GM18498 (cell line): ENCODE results near the gene HOXC4.
"Not testable (repeated sequence)": the region's sequence is repeated elsewhere in the genome, so short reads cannot be mapped to it uniquely, and the experiment has no call there.

Experiments used
- ATAC-seq: cut with Tn5 transposase; IDR thresholded peaks from one replicate; pipeline ENCODE4 v1.9.1; 2021; ENCODE audit warnings: mild to moderate bottlenecking, moderate library complexity; ENCODE audit not compliant: unreplicated experiment

HOXC4 gene

DNA sequence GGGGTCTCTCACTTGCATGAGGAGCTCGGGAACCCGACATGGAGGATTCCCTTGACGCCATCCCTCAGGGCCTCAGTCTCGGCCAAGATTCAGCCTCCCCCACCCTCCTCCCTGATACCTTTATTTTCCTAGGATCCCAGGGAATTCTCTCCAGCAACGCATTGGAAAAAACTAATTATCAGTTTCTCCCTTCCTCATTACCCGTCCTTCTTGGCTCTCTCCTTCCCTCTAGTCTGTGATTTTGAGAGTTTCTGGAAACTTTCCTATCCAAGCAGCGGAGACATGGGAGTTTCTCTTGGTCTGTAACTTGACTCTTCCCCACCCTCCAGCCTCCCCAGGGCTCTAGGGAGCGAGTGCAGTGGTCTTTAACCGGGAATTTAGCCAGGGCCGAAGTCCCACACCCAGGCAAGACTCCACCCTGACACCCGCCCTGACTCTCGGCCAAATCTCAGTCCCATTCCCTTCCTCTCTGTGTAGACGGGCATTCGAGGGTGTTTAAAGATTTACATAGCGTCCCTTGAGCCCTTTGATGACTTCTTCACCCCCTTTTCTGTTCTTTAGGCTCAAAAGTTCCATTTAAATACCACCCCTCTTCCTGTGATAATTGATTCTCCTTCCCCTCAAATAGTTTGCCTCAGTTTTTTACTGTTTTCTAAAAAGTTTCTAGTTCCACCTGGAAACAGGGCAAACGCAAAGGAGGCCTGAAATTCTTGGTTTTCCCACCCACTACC is 14.1 kb upstream of the HOXC4 start:
- ATAC-seq, result no peak

DNA sequence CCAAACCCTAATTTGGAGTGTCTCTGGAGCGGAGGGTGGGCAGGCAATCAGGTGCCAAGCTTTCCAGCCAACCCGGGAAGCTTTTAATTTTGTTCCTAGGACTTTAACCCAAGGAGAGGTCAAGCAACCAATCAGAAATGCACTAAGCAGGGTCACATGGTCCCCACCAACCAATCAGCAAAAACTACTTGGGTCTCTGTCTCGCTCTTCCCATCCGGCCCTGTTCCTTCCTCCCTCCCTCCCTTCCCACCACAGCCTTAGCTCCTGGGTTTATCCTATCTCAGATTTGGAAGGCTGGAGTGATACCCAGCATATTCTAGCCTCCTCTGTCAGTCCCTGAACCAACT is 13.5 kb upstream of the HOXC4 start:
- no peak for ATAC-seq

DNA sequence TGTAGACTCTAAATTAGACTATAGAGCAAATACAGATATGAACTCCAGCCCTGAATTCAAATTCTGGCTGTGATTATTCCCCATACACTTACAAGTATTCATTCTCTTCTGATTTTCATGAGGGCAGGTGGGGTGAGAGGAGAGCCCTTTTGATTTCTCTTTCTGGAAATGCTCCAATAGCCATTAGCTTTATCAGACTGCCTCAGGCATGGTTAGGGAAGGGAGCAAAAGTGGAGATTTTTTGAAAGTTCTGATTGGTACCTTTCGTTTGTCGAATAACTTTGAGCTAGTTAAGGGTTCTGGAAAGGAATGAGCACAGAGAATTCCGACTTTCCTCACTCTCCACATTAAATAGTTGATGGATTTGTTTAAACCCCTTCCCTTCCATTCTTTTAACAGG is 13.0 kb upstream of the HOXC4 start:
- ATAC-seq, result no peak

DNA sequence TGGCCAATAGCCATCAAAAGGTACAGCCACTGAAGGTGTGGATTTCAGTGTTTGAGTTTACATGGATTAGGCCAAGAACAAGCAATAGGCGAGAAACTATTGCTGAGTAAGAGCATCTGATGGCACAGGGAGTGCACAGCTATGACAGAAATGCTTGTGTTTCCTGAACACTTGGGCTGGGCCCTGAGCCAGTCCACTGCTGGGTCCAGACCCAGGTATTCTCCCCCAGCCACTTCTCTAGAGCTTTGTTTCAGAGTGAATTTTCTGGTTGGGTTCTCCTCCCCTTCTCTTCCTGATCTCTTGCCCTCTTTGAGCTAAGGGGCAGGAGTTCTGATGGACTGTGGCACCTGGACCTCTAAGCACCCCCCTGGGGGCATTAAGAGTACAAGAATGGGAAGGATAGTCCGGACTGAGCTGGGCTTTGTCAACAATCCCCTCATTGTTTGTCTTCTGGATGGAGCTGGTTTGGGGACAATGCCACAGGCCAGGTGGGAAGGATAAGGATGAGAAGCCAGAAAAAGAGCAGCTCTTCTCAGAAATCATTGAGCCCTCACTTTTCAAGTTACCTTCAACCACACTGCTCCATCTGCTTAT is 12.4 kb upstream of the HOXC4 start:
- no peak for ATAC-seq

DNA sequence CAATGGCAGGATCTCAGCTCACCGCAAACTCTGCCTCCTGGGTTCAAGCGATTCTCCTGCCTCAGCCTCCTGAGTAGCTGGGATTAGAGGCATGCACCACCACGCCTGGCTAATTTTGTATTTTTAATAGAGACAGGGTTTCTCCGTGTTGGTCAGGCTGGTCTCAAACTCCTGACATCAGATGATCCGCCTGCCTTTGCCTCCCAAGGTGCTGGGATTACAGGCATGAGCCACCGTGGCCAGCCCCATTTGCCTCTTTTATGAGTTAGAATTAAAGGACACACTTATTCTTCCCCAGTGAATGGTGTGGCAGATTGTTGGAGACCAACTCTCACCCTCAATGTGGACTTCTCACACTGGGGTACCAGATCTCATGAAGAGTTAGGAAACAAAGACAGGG is 11.6 kb upstream of the HOXC4 start:
- not testable (repeated sequence) for ATAC-seq

DNA sequence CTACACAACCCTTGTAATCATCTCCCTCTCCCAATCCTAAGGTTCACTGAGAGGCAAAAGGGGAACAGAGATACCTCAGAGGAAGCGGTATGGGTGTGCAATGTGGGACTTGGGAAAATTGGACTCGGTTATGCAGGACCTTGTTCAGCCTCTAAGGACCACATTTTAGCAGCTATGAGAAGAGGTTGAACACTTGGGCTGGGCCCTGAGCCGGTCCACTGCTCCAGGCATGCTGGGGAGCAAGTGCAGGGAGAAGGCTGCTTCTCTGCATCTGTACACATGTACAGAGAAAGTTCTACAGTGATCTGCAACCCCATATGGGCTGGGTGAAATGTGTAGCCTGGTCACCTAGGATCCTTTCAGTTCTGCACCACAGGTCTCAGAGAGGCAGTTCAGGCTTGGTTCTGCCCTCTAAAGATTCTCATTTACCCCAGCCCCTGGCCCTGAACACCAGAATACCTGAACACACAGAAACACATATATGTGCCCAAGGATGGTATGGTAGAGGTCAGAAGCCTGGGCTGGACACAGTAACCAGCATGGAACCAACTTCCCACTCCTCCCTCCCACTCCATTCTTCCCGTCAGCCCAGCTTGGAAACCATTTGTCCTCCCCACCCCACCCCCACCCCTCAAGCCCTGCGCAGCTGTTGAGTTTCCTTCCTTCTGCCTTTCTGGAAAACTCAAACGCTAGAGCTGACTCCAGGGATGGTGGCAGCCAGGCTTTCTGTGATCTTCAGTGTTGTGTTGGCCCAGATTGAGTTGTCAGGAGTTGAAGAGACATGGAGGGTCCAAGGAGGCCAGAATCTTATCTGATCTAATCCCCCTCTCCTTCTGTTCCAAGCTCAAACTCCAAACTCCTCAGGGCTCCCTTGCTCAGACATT is 10.4 kb upstream of the HOXC4 start:
- no peak for ATAC-seq

DNA sequence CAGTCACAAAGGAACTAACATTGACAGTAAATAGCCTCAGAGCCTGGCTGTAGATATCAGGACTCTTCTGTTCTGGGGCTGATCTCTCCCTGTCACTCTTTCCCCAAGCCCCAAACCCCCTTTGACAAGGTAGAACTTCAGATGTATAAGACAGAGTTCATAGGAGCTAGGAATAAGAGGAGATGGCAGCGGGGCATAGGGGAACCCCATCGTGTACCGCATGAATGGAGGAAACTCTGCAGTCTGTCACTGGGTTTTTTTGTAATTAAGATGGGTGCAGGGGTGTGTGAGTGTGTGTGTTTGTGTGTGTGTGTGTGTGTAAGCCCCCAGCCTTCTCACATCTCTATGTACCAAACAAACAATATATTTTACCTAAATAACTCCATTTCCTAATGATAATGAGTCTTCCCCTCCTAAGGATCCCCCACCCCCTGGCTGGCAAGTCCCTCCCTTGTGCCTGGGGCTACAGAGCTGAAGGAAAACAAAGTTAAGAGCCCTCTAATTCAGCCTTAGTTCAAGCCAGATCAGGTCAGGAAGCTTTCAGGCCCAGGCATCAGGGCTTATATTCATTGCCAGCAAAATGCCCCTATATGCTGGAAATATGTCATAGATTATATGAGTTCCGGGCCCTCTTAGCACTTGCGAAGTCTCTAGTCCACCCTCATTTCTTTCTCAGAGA is 9.1 kb upstream of the HOXC4 start:
- ATAC-seq, result no peak

DNA sequence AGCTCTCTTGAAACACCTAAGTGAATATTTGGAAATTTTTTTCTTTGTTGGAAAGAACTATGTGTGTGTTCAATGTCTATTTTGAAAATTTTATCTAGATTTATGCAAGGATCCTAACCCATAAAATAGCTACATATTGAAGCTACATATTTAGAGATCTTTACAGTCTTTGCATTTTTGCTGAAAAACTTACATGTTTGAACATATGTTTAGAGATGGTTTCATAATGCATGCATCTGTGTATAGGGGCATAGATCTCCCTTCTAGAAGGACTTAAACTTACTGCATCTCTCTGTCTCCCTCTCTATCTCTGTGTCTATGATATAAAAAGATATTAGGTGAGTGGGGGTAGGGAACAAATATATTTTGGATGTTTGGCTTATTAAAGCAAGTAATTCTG is 8.2 kb upstream of the HOXC4 start:
- no peak for ATAC-seq

DNA sequence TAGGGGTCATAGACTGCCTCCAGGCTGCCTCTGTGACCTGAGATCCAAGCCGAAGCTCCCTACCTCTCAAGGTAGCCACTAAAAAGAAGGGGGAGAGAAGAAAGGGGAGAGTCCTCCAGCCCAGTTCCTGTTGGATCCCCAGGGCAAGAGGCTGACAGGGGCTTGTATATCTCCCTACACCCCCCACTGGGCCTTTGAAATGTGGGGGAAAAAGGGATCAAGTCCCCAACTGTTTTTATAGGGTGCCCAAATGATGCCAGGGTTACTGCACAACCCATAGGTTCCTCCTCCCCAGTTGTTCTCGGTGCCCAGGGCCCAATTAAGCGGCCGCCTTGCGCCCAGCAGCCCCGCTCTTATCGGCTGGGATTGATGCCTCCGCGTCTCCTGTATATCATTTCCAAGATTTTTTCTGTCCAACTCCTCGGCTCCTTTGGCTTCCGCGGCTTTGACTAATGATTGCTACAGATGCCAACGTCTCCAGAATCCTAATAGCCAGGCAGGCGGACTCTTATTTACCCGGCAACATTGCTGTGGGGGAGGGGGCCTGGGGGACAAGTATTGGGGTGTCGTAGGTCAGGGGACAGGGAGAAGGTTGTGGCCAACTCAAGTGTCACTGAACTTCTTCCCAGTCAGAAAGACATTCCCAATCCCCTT is 7.6 kb upstream of the HOXC4 start:
- ATAC-seq, result no peak

DNA sequence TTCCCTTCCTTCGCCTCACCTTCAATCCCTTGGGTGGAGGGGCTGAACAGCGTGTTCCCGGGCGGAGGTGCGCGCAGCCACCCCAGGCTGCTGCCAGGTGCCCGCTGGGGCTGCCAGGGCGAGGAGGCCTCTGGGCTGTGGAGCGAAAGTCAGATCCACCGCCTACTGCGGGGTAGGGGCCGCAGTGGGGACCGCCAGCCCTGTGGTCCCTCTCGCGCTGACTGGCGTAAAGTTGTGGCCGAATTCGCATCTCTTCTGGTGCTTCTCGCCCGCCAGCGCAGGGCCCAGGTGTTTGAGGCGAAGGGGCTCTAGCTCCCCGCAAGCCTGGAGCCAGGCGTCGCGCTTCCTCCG is 6.9 kb upstream of the HOXC4 start:
- ATAC-seq, result no peak

DNA sequence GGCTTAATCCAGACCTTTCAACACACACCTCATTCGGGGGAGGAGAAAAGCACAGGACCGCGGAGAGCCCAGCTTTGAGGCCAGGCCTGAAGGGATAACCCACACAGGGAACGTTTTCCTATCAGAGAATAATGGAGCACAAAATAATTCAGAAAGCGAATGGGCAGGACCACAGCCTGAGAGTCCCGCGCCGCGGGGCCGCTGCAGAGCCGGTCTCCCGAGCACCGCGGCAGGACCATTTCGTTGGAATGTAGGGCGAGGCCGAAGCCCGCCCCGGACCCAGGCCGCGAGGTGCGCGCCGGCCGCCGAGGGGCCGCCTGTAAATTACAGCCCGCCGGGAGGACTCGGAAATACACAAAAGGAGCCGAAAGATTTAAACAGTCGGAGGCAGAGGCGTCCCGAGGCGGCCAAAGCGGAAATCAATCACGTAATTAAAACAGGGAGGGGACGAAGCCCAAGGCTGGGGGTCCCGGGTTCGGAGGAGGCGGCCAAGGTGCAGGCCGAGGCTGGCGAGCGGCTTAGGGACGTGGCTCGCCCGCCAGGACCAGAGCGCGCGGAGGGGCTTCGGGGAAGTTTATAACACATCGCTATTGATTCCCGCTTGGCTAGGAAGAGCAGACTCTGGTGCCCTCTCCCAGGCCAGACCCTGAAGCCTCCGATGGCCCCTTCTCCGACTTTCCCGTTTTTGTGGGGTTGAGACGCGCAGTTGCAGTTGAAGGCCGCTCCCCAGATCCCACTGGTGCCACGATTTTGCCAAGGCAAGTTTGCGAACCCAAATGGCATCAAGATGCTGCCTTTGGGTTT is 6.3 kb upstream of the HOXC4 start:
- no peak for ATAC-seq

DNA sequence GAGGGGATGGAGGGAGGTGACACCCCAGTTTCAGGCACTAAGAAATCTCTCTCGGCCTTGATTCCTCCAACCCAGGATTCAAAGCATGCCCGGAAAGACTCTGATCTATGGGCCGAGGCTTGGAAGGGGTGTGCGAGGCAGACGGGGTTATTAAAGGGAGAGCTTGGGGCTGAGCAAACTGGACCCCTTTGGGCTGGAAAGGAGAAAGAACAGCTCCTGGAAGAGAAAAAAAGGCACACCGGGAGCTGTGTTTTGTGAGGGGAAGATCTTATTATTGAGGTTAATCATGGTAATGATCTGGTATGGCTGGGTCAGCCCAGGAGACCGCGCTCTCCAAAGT is 5.7 kb upstream of the HOXC4 start:
- ATAC-seq, result no peak

DNA sequence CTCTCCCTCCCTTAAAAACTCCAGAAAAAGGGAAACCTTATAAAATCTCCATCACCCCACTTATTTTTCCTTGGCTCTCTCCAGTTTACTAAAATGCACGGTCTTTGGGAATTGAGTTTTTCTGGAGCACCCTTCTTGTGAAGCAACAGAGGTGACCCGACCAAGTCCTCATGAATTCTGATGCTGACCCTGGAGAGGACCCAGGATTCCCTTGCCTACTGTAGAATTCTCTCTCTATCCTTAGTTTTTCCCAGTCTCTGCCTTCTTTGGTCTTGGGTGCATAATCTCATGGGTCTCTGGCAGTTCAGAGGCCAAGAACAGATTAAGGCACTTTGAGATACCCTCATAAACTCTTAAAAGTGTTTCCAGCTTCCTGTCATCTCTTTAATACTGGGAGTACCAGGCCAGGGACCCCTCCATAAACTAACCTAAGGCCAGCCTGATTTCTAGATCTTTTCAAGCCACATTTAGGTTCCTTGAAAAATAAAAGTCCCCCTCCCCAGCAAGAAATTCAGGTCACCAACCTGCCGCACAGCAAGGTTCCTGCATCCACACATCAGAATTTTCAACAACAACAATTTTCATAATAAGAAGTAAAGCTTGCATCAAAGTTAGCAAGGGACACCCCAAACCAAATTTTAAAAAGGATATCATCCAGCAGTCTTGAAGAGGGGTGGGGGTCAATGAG is 5.1 kb upstream of the HOXC4 start:
- no peak for ATAC-seq

DNA sequence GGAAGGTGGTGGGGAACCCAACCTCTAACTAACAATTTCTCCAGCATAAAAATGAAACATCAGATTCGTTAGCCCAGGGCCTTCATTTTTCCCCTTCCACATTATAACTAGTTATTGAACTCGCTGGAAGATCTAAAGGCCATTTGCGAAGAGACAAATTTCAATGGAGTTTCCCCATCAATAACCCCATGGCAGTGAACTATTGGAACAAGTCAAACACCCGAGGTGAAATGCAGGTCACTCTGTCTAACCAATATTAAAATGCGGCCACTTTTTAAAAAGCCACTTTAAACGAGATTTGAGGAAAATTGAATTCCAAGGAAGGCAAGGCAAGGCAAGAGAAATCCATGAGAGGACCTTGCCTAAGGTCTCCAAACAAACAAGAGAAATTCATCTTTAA is 4.5 kb upstream of the HOXC4 start:
- no peak for ATAC-seq

DNA sequence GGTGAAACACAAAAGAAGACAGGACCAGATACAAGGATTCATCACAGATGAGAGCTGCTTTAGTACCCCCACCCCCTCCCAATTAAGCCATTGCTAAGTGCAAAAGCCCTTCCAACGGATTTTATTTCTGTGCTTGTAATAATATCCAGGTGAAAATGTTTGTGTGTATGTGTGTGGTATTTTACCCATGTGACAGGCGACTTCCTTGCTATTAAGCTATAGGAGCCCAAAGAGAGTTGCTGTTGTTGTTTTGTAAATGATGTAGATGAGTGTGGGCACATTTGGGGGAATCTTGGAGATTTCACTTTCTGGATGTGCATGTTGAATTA is 3.2 kb upstream of the HOXC4 start:
- ATAC-seq, result no peak

DNA sequence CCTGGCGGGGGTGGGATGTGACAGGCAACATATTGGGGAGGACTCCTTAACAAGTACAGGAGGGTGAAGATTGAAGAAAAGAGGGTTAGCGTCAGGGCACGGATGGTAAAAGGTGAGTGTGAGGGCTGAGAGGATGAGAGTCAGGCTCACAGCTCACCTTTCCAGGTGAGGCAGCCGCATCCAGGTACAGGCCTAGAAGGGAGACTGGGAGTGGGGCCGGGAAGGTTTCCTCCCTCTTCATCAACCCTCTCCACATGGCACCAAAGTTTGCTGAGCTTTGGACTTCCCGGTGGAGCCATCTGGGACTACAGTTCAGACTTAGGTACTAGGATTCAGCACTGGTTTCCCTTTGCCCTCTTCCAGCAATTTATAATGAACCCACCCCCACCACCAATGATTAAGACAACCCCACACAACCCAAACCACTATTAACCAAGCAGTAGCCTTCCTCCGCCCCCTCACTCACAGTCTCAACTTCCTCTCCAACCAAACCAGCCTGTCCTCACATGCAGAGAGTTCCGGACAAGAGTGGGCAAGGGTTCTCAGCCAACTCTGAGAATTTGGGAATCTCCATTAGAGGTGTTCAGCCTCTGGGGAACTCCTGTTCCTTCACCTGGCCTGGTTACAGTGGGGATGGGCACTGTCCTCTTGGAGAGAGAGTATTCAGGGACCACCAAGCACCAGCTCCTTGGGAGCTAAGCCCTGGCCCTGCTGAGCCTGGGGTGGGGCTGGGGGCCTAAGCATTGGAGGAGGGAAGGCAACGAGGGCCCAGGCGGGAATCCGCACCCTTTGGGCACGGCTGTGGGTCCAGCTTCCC is 2.4 kb upstream of the HOXC4 start:
- no peak for ATAC-seq

DNA sequence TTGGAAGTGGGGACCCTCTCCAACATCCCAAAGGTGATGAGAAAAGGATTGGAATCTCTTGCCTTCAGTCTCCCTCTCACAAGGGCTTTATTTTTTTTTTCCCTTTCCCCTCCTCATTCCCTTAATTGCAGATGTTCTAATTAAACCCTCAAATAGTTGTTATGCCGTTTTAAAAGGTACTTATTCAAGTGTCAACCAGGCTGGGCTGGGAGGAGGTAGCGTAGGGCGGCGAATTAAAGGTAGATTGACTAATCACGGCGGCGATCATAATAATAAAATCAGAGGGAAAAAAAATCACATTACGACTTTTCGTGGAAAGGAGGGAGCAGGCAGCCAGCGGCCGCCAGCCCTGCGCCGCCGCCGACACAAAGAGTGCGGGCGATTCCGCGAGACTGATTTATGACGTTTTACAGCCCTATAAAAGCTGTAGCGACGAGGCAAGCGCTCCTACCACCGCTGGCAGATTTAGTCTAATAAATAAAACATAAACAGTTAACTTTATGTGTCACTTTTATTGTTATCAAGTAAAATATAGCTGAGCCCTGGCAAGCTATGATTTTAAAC is 1.7 kb upstream of the HOXC4 start:
- ATAC-seq, result no peak

DNA sequence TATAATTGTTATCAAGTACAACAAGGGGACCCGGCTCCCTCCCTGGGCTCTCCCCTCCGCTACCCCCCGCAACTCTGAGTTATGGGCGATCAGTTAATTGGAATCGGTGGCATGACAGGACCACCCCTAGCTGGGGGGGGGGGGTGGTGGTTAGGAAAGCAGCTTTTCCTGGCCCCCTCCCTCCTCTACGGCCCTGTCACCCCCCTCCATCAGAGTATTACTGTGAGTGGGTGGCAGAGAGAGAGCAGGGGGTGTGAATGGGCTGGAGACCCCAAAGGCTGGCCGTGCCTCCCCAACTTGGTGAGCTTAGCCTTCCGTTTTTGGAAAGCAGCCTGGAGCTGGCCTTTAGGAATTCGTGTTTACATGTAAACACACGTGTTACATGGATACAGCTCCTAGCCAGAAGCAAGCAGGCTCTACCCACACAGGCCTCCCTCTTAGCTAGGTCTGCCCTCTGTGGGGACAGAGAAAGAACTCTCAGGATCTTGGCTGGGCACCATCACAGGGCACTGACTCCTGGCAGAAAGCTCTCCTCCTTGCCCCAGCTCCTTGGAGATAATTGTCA is 1.1 kb upstream of the HOXC4 start:
- no peak for ATAC-seq
